ENCODE measurements around the gene ETFRF1. TPM values are rescaled to one million over a fixed set of nuclear protein-coding genes. Genes with fewer than 3 reads are reported as not detected.

Gene ETFRF1
- total and polyA plus RNA-seq, 2 experiments from 2014 or later: 23.3 to 39.3 TPM

GRCh38 chr12:25189656-25190055 is 5.4 kb upstream of the ETFRF1 start:
- Histone ChIP-seq H3K27ac (no peak overlapping the region), H3K9ac (no peak overlapping the region), H3K4me3 (no peak overlapping the region), H4K20me1 (ENCODE audit: insufficient read depth) (no peaks in the 10 kb centered on the region), H3K36me3 (ENCODE audit: low read depth) (no peaks in the 10 kb centered on the region), H3K4me1 (ENCODE audit: insufficient read depth) (peaks cover 5% of the 10 kb centered on the region), H3K4me2 (ENCODE audit: unreplicated experiment) (no peak overlapping the region), H3K79me2 (ENCODE audit: insufficient read depth) (no peaks in the 10 kb centered on the region), H3K27me3 (replicated peaks; ENCODE audit: insufficient read depth) (no peaks in the 10 kb centered on the region), H3K9me2 (ENCODE audit: insufficient read depth) (no peaks in the 10 kb centered on the region), H3K9me3 (ENCODE audit: low read depth) (no peaks in the 10 kb centered on the region), H3F3A (ENCODE audit: insufficient read depth) (0 out of 2 replicates have a peak, but pooled peaks cover 5% of the 10 kb centered on the region), H2AFZ (no peak overlapping the region)
- in situ Hi-C loops (cut with MboI): no loop called here
- no peak for TF ChIP-seq EZH2phosphoT487 (IDR thresholded peaks at IDR 0.05; ENCODE audit: insufficient read depth, low read depth)
- no peak for TF ChIP-seq EZH2 (IDR thresholded peaks at IDR 0.05; ENCODE audit: insufficient read depth, poor library complexity, severe bottlenecking)
- DNase-seq: no peak

- Histone ChIP-seq H3K9me3 (ENCODE audit: low read depth) (no peaks in the 10 kb centered on the region), H3K36me3 (ENCODE audit: low read depth) (no peaks in the 10 kb centered on the region), H4K20me1 (ENCODE audit: insufficient read depth) (no peaks in the 10 kb centered on the region), H3K4me2 (ENCODE audit: unreplicated experiment) (no peak overlapping the region), H3K4me3 (no peak overlapping the region), H3K27me3 (replicated peaks; ENCODE audit: insufficient read depth) (no peaks in the 10 kb centered on the region), H3F3A (ENCODE audit: insufficient read depth) (peaks cover 9% of the 10 kb centered on the region; the same call in 1 of the 2 replicates), H3K9me2 (ENCODE audit: insufficient read depth) (no peaks in the 10 kb centered on the region), H3K4me1 (ENCODE audit: insufficient read depth) (peaks cover 5% of the 10 kb centered on the region), H3K79me2 (ENCODE audit: insufficient read depth) (peaks cover 2% of the 10 kb centered on the region; the same call in 1 of the 2 replicates), H3K9ac (no peak overlapping the region), H2AFZ (no peak overlapping the region), H3K27ac (no peak overlapping the region)
- TF ChIP-seq EZH2 (IDR thresholded peaks at IDR 0.05; ENCODE audit: insufficient read depth, poor library complexity, severe bottlenecking) (no peak), EZH2phosphoT487 (IDR thresholded peaks at IDR 0.05; ENCODE audit: insufficient read depth, low read depth) (no peak)
- 94 to 95% methylated on average over 6 of the region's 6 CpGs for WGBS, 2 experiments (ENCODE audit: low coverage in 1 of 2, low lambda C conversion rate in 2 of 2, missing lambda C conversion rate in 2 of 2)
- in situ Hi-C loops (cut with MboI): no loop called here
- no peak for DNase-seq
Observed at GRCh38 chr12:25190793-25191192, 4.2 kb upstream of the ETFRF1 start.

GRCh38 chr12:25194214-25194613 is 823 bp upstream of the ETFRF1 start:
- Histone ChIP-seq H3K36me3 (ENCODE audit: low read depth) (no peaks in the 10 kb centered on the region), H3K4me3 (peak overlapping the region; percentile 86), H4K20me1 (ENCODE audit: insufficient read depth) (no peaks in the 10 kb centered on the region), H3K27ac (peak overlapping the region; percentile 85), H3K4me1 (ENCODE audit: insufficient read depth) (peaks cover 5% of the 10 kb centered on the region; the same call in 1 of the 2 replicates), H3K9me3 (ENCODE audit: low read depth) (no peaks in the 10 kb centered on the region), H3K27me3 (replicated peaks; ENCODE audit: insufficient read depth) (no peaks in the 10 kb centered on the region), H3K9me2 (ENCODE audit: insufficient read depth) (no peaks in the 10 kb centered on the region), H3K79me2 (ENCODE audit: insufficient read depth) (peaks cover 17% of the 10 kb centered on the region), H3K9ac (peak overlapping the region; percentile 88), H3K4me2 (ENCODE audit: unreplicated experiment) (peak overlapping the region; percentile 91), H3F3A (ENCODE audit: insufficient read depth) (peaks cover 12% of the 10 kb centered on the region; the same call in 1 of the 2 replicates), H2AFZ (peak overlapping the region; percentile 96)
- WGBS, 2 experiments (ENCODE audit: low coverage in 1 of 2, low lambda C conversion rate in 2 of 2, missing lambda C conversion rate in 2 of 2): 2 to 5% methylated on average over 1 of the region's 1 CpG
- in situ Hi-C loops (cut with MboI): no loop called here
- peak; percentile 45 for DNase-seq
- TF ChIP-seq EZH2phosphoT487 (IDR thresholded peaks at IDR 0.05; ENCODE audit: insufficient read depth, low read depth): no peak
- no peak for TF ChIP-seq EZH2 (IDR thresholded peaks at IDR 0.05; ENCODE audit: insufficient read depth, poor library complexity, severe bottlenecking)

- Histone ChIP-seq H3K9me2 (ENCODE audit: insufficient read depth) (no peaks in the 10 kb centered on the region), H3K27ac (peak overlapping the region; percentile 85), H3K9me3 (ENCODE audit: low read depth) (no peaks in the 10 kb centered on the region), H3K9ac (peak overlapping the region; percentile 88), H3K4me3 (peak overlapping the region; percentile 86), H3F3A (ENCODE audit: insufficient read depth) (peaks cover 12% of the 10 kb centered on the region; the same call in 1 of the 2 replicates), H3K79me2 (ENCODE audit: insufficient read depth) (peaks cover 17% of the 10 kb centered on the region), H3K4me1 (ENCODE audit: insufficient read depth) (peaks cover 5% of the 10 kb centered on the region; the same call in 1 of the 2 replicates), H2AFZ (peak overlapping the region; percentile 96), H3K36me3 (ENCODE audit: low read depth) (no peaks in the 10 kb centered on the region), H4K20me1 (ENCODE audit: insufficient read depth) (no peaks in the 10 kb centered on the region), H3K4me2 (ENCODE audit: unreplicated experiment) (peak overlapping the region; percentile 91), H3K27me3 (replicated peaks; ENCODE audit: insufficient read depth) (no peaks in the 10 kb centered on the region)
- in situ Hi-C loops (cut with MboI): no loop called here
- DNase-seq: no peak
- 2 to 3% methylated on average over 11 of the region's 11 CpGs for WGBS, 2 experiments (ENCODE audit: low coverage in 1 of 2, low lambda C conversion rate in 2 of 2, missing lambda C conversion rate in 2 of 2)
- no peak for TF ChIP-seq EZH2 (IDR thresholded peaks at IDR 0.05; ENCODE audit: insufficient read depth, poor library complexity, severe bottlenecking)
- no peak for TF ChIP-seq EZH2phosphoT487 (IDR thresholded peaks at IDR 0.05; ENCODE audit: insufficient read depth, low read depth)
Observed at GRCh38 chr12:25194722-25195055, 348 bp upstream of the ETFRF1 start.

- no peak for TF ChIP-seq EZH2 (IDR thresholded peaks at IDR 0.05; ENCODE audit: insufficient read depth, poor library complexity, severe bottlenecking)
- no peak for TF ChIP-seq EZH2phosphoT487 (IDR thresholded peaks at IDR 0.05; ENCODE audit: insufficient read depth, low read depth)
- no peak for DNase-seq
- Histone ChIP-seq H2AFZ (no peak overlapping the region), H3K36me3 (ENCODE audit: low read depth) (no peaks in the 10 kb centered on the region), H3K27ac (no peak overlapping the region), H3K4me2 (ENCODE audit: unreplicated experiment) (no peak overlapping the region), H3K9me3 (ENCODE audit: low read depth) (no peaks in the 10 kb centered on the region), H3K4me3 (no peak overlapping the region), H4K20me1 (ENCODE audit: insufficient read depth) (no peaks in the 10 kb centered on the region), H3K27me3 (replicated peaks; ENCODE audit: insufficient read depth) (no peaks in the 10 kb centered on the region), H3F3A (ENCODE audit: insufficient read depth) (peaks cover 24% of the 10 kb centered on the region), H3K9ac (no peak overlapping the region), H3K4me1 (ENCODE audit: insufficient read depth) (peaks cover 14% of the 10 kb centered on the region; the same call in 1 of the 2 replicates), H3K79me2 (ENCODE audit: insufficient read depth) (peaks cover 17% of the 10 kb centered on the region), H3K9me2 (ENCODE audit: insufficient read depth) (no peaks in the 10 kb centered on the region)
- WGBS, 2 experiments (ENCODE audit: low coverage in 1 of 2, low lambda C conversion rate in 2 of 2, missing lambda C conversion rate in 2 of 2): 92 to 98% methylated on average over 2 of the region's 2 CpGs
- in situ Hi-C loops (cut with MboI): no loop called here
Observed at GRCh38 chr12:25197608-25198007, 2.6 kb downstream of the ETFRF1 start.

Data from GM23248 (cell line).